GM10248 (cell line): ENCODE data around the gene PPM1D.
"Not testable (repeated sequence)": the region's sequence is repeated elsewhere in the genome, so short reads cannot be mapped to it uniquely, and the experiment has no call there.

Experiments used
- CTCF ChIA-PET: fragments of 300-600 bp; sonication (Branson Sonifier 250); formaldehyde crosslinking; extraction: SDS; loops from one replicate; lab custom pipeline; 2021; ENCODE audit warnings: antibody characterized with exemption; lab: Yijun Ruan, JAX
- POLR2A ChIA-PET: fragments of 350-650 bp; sonication (Branson Sonifier 250); formaldehyde crosslinking; extraction: SDS; loops from one replicate; lab custom pipeline; 2020; ENCODE audit warnings: antibody characterized with exemption; lab: Yijun Ruan, JAX
- DNase-seq: peaks from one replicate; pipeline ENCODE4 v3.0.0; 2012; ENCODE audit errors: extremely low spot score
- CTCF ChIP-seq: IDR thresholded peaks from 2 replicates; pipeline ENCODE4 v1.5.1; 2012; ENCODE audit warnings: mild to moderate bottlenecking, low read depth; ENCODE audit errors: extremely low read depth, missing control alignments, control extremely low read depth

PPM1D gene

DNA sequence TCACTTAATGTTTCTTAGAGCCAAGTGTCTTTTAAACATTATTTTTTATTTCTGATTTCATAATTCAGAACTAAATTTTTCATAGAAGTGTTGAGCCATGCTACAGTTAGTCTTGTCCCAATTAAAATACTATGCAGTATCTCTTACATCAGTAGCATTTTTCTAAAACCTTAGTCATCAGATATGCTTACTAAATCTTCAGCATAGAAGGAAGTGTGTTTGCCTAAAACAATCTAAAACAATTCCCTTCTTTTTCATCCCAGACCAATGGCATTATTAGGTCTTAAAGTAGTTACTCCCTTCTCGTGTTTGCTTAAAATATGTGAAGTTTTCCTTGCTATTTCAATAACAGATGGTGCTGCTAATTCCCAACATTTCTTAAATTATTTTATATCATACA, 64.0 kb downstream of the PPM1D start:
- CTCF ChIA-PET = interaction anchor here (1.3 kb wide), 1 partner anchor 522 kb away, joined by 3 read pairs; no protein-coding TSS in a partner anchor
- DNase-seq = no peak
- TF ChIP-seq CTCF = no peak
- POLR2A ChIA-PET = no interaction called here

DNA sequence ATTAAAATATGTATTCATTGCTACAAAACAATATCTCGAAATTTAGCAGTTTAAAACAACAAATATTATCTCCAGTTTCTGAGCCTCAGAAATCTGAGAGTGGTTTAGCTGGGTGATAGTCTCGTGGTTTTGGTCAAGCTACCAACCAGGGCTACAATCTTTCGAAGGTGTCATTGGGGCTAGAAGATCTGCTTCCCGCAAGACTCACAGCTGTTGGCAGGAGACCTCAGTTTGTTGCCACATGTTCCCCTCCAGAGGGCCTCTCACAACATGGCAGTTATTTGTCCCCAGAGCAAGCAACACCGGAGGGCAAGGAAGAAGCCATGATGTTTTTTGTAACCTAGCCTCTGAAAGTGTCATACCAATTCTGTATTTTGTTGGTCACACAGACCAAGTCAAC, 65.6 kb downstream of the PPM1D start:
- CTCF ChIA-PET = interaction anchor here (1.3 kb wide), 1 partner anchor 9 kb away, joined by 3 read pairs; no protein-coding TSS in a partner anchor
- TF ChIP-seq CTCF = no peak
- POLR2A ChIA-PET = no interaction called here
- no peak for DNase-seq

GRCh38 chr17:60668741-60669140, 68.7 kb downstream of the PPM1D start:
- POLR2A ChIA-PET, DNase-seq: not testable (repeated sequence)
- CTCF ChIA-PET = interaction anchor here (1.1 kb wide), 1 partner anchor 8 kb away, joined by 3 read pairs; the partner anchor contains the start of gene BCAS3

DNA sequence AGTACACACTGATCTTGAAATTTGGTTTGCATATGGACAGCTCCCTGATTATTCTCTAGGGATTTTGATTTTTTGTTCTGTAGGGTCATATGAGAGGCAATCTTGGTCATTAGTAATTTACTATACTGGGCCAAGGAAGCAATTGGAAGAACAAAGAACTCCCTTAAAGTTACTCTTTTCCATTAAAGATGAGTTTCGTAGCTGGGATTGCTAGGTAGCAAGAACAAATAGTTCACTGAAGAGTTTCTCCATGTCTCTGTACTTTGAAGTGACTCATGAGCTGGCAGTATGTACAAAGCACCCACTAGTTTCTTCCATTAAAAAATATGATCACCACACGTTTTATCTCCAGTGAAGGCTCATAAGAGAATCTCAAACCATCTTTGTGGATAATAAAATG, 71.5 kb downstream of the PPM1D start:
- no peak for DNase-seq
- ChIA-PET POLR2A (no interaction called here), CTCF (no interaction called here)
- no peak for TF ChIP-seq CTCF

DNA sequence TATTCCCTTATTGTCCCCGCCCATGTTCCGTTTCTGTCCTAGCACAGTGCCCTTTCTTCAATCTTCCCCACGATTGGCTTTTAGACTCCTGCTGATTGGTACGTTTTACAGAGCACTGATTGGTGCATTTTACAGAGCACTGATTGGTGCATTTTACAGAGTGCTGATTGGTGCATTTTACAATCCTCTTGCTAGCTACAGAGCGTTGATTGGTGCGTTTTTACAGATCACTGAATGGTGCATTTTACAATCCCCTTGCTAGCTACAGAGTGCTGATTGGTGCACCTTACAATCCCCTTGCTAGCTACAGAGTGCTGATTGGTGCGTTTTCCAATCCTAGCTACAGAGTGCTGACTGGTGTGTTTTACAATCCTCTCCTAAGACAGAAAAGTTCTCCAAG, 74.6 kb downstream of the PPM1D start:
- CTCF ChIA-PET = interaction anchor here (1.1 to 2.2 kb wide), 5 partner anchors 9 to 46 kb away, joined by 3 to 6 read pairs (median 4); no protein-coding TSS in a partner anchor
- DNase-seq, POLR2A ChIA-PET: not testable (repeated sequence)

- ChIA-PET CTCF (no interaction called here), POLR2A (no interaction called here)
- TF ChIP-seq CTCF = no peak
- DNase-seq = no peak
Measured at GRCh38 chr17:60675997-60676396, 76.0 kb downstream of the PPM1D start.

GRCh38 chr17:60676758-60677307, 76.8 kb downstream of the PPM1D start:
- TF ChIP-seq CTCF = no peak
- CTCF ChIA-PET = interaction anchor here (0.8 to 1.9 kb wide), 5 partner anchors 9 to 1433 kb away, joined by 3 to 9 read pairs (median 3); no protein-coding TSS in a partner anchor
- POLR2A ChIA-PET = interaction anchor here (0.7 to 1.1 kb wide), 3 partner anchors 10 to 107 kb away, joined by 3 to 4 read pairs (median 4); partner anchors contain the start of gene PPM1D
- DNase-seq = no peak
